ENCODE results near the gene PLXNB3.
"Not testable (repeated sequence)": the region's sequence is repeated elsewhere in the genome, so short reads cannot be mapped to it uniquely, and the experiment has no call there.

GRCh38 chrX:153745067-153745433 lies 19.0 kb upstream of the PLXNB3 start:
- TF ChIP-seq CTCF, POLR2A, POLR2AphosphoS5, EP300 (IDR thresholded peaks at IDR 0.05): not testable (repeated sequence)
